ENCODE measurements around the gene LYPLAL1.

DNA sequence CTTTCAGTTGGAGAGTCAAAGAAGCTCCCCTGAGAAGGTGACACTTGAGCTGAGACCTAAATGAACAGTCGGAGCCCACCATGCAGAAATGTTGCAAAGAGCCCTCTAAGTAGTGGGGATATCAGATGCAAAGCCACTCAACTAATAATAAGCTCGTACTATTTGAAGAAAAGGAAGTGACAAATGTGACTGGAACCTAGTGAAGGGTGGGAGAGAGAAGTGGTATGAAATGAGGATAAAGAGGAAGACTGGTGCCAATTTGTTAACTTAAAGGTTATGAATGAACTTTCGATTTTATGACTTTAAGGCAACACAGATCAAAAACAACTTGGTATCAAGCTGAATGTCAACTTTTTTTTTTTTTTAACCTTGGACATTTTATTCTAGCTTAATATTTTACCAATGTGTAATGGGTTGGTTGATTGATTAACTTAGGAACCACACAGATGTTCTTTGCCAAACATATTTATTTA is 14.7 kb downstream of the LYPLAL1 start:
- TF ChIP-seq, protein P1, sequence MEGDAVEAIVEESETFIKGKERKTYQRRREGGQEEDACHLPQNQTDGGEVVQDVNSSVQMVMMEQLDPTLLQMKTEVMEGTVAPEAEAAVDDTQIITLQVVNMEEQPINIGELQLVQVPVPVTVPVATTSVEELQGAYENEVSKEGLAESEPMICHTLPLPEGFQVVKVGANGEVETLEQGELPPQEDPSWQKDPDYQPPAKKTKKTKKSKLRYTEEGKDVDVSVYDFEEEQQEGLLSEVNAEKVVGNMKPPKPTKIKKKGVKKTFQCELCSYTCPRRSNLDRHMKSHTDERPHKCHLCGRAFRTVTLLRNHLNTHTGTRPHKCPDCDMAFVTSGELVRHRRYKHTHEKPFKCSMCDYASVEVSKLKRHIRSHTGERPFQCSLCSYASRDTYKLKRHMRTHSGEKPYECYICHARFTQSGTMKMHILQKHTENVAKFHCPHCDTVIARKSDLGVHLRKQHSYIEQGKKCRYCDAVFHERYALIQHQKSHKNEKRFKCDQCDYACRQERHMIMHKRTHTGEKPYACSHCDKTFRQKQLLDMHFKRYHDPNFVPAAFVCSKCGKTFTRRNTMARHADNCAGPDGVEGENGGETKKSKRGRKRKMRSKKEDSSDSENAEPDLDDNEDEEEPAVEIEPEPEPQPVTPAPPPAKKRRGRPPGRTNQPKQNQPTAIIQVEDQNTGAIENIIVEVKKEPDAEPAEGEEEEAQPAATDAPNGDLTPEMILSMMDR (conservative IDR thresholded peaks at IDR 0.05 in 1 of 2, IDR thresholded peaks at IDR 0.05 in 1 of 2; ENCODE audit: extremely low read depth in 1 of 2, insufficient read depth in 1 of 2, low read depth in 1 of 2, low read length in 2 of 2): no peak
- TF ChIP-seq EZH2 (IDR thresholded peaks at IDR 0.05; ENCODE audit: borderline replicate concordance, low read length): no peak

Measured in mammary epithelial cell (primary cell).